Measurements from ENCODE around the gene PTPRN2. TPM values are rescaled to one million over a fixed set of nuclear protein-coding genes. Genes with fewer than 3 reads are reported as not detected.

Gene PTPRN2
- total RNA-seq, 1 donor from 2014 or later, result 11.4 TPM

GRCh38 chr7:157543791-157544190 lies 1043.8 kb downstream of the PTPRN2 start:
- Mint-ChIP-seq H3K36me3 (ENCODE audit: insufficient read depth) (no peaks in the 10 kb centered on the region), H3K4me3 (ENCODE audit: low read depth) (no peak overlapping the region), H3K27me3 (peaks cover 25% of the 10 kb centered on the region), H3K4me1 (ENCODE audit: low read depth) (no peaks in the 10 kb centered on the region), H3K9me3 (ENCODE audit: low read depth) (no peaks in the 10 kb centered on the region), H3K27ac (no peak overlapping the region)
- TF ChIP-seq, protein P1, sequence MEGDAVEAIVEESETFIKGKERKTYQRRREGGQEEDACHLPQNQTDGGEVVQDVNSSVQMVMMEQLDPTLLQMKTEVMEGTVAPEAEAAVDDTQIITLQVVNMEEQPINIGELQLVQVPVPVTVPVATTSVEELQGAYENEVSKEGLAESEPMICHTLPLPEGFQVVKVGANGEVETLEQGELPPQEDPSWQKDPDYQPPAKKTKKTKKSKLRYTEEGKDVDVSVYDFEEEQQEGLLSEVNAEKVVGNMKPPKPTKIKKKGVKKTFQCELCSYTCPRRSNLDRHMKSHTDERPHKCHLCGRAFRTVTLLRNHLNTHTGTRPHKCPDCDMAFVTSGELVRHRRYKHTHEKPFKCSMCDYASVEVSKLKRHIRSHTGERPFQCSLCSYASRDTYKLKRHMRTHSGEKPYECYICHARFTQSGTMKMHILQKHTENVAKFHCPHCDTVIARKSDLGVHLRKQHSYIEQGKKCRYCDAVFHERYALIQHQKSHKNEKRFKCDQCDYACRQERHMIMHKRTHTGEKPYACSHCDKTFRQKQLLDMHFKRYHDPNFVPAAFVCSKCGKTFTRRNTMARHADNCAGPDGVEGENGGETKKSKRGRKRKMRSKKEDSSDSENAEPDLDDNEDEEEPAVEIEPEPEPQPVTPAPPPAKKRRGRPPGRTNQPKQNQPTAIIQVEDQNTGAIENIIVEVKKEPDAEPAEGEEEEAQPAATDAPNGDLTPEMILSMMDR (IDR thresholded peaks at IDR 0.05; ENCODE audit: unreplicated experiment), result no peak
- DNase-seq (ENCODE audit: low spot score, unreplicated experiment), result no peak

- no peak for DNase-seq (ENCODE audit: low spot score, unreplicated experiment)
- Mint-ChIP-seq H3K36me3 (ENCODE audit: insufficient read depth) (no peaks in the 10 kb centered on the region), H3K27ac (no peak overlapping the region), H3K4me1 (ENCODE audit: low read depth) (no peaks in the 10 kb centered on the region), H3K27me3 (peaks cover 28% of the 10 kb centered on the region), H3K9me3 (ENCODE audit: low read depth) (no peaks in the 10 kb centered on the region), H3K4me3 (ENCODE audit: low read depth) (no peak overlapping the region)
- TF ChIP-seq, protein P1 (IDR thresholded peaks at IDR 0.05; ENCODE audit: unreplicated experiment), result no peak
Observed at GRCh38 chr7:157543276-157543675, 1044.3 kb downstream of the PTPRN2 start.

- H3K4me3 Mint-ChIP-seq (ENCODE audit: low read depth), result no peak overlapping the region
- H3K36me3 Mint-ChIP-seq (ENCODE audit: insufficient read depth), result no peaks in the 10 kb centered on the region
- no peak overlapping the region for H3K27ac Mint-ChIP-seq
- TF ChIP-seq, protein P1 (IDR thresholded peaks at IDR 0.05; ENCODE audit: unreplicated experiment), result no peak
- H3K27me3 Mint-ChIP-seq, result peaks cover 35% of the 10 kb centered on the region
- DNase-seq (ENCODE audit: low spot score, unreplicated experiment), result no peak
- no peaks in the 10 kb centered on the region for H3K9me3 Mint-ChIP-seq (ENCODE audit: low read depth)
- no peaks in the 10 kb centered on the region for H3K4me1 Mint-ChIP-seq (ENCODE audit: low read depth)
Observed at GRCh38 chr7:157542068-157543021, 1045.3 kb downstream of the PTPRN2 start.

DNA sequence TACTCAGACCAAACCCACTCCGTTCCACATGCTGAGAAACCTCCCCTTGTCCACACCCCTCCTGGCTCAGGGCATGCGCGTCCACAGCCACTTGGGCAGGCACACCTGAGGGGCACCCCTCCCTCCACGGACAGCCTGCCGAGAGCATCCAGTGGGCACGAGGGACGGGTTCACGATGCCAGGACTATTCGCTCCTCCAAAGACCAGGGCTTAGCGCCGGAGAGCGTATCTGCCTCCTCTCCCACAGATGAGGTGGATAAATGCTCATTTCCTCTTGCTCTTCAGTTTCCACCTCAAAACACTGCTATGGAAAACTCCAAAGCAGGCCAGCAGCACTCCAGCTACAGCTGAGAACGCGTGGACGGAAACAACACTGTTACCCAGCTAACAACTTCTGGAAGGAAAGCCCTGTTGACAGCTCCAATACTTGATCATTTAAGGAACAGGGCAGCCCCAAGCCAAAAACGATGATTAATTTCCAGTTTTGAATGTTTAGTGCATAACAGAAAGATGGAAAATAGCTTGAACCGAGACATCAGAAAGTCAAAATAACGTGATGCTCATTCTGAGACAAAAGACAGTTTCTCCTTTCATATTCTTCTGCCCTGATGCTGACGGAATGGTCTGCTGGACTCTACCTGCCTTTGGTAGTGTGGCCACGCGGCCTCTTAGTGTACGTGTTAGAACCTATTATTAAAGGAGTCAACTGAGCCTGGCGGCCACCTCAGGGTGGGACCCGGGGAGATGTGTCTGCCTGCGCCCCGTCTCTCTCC lies 1046.1 kb downstream of the PTPRN2 start:
- Mint-ChIP-seq H3K9me3 (ENCODE audit: low read depth) (no peaks in the 10 kb centered on the region), H3K36me3 (ENCODE audit: insufficient read depth) (no peaks in the 10 kb centered on the region), H3K4me1 (ENCODE audit: low read depth) (no peaks in the 10 kb centered on the region), H3K27ac (no peak overlapping the region), H3K4me3 (ENCODE audit: low read depth) (no peak overlapping the region), H3K27me3 (peaks cover 41% of the 10 kb centered on the region)
- DNase-seq (ENCODE audit: low spot score, unreplicated experiment), result no peak
- TF ChIP-seq, protein P1 (IDR thresholded peaks at IDR 0.05; ENCODE audit: unreplicated experiment), result no peak

DNA sequence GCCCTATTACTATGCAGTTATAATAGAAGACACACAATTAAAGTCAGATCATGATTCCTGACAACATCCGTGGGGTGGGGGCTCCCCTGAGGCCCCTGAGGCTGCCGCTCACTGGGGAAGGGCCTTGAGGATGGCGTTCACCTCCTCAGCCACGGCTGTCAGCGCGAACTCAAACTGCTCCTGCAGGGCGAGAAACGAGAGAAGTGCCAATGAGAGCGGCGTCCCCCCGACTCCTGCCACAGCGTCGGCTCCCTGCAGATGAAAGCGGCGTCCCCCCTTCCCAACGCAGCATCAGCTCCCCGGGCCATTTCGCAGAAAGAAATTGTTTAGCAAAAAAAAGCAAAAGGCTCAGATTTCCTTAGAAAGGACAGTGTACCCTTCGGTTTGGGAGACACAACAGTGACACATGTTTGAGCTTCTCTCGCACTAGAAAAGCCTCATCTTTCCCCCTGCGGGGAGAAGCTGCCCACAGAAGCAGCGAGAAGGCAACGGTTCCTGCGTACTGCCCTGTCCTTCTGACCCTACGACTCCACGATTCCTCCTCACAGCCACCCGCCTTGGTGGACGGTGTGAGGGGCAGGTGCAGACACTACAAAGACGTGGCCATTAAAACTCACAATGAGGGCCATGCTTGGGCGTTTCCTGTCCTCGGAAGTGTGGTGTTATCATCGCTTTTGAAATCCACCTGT lies 1046.9 kb downstream of the PTPRN2 start:
- Mint-ChIP-seq H3K36me3 (ENCODE audit: insufficient read depth) (no peaks in the 10 kb centered on the region), H3K9me3 (ENCODE audit: low read depth) (no peaks in the 10 kb centered on the region), H3K27ac (no peak overlapping the region), H3K4me1 (ENCODE audit: low read depth) (no peaks in the 10 kb centered on the region), H3K4me3 (ENCODE audit: low read depth) (no peak overlapping the region), H3K27me3 (peaks cover 41% of the 10 kb centered on the region)
- DNase-seq (ENCODE audit: low spot score, unreplicated experiment), result no peak
- TF ChIP-seq, protein P1 (IDR thresholded peaks at IDR 0.05; ENCODE audit: unreplicated experiment), result no peak
